Hair follicular keratinocyte (primary cell): ENCODE results near the gene CLDN12. TPM values are rescaled to one million over a fixed set of nuclear protein-coding genes. Genes with fewer than 3 reads are reported as not detected.

Source experiments
- total RNA-seq: library from RNA; depleted of rRNA; stranded (reverse); fragments of >200 nt; gene quantifications from 2 replicates; pipeline ENCODE4 v1.2.3, GENCODE V29; 2015

CLDN12 gene
- total RNA-seq = 22.1 and 41.9 TPM in 2 replicates

GRCh38 chr7:90403174-90404113 is at the start of gene CLDN12:
Gene CLDN12 (plus strand): TSS chr7:90403461. CDS start chr7:90412677, 9,216 bp downstream.

Other genes with a start within 250 kb of the CLDN12 start
- gene STEAP1, start 249.0 kb upstream of the CLDN12 start, total RNA-seq = 33.9 and 44.6 TPM in 2 replicates
- 5.1 and 8.7 TPM in 2 replicates for gene STEAP2, start 191.7 kb upstream of the CLDN12 start, total RNA-seq
- 0.30 and 0.86 TPM in 2 replicates for gene CFAP69, start 158.3 kb upstream of the CLDN12 start, total RNA-seq
- not detected in 2 replicates for gene FAM237B, start 82.2 kb upstream of the CLDN12 start, total RNA-seq
- gene GTPBP10, start 56.7 kb upstream of the CLDN12 start, total RNA-seq = 12.5 and 19.7 TPM in 2 replicates
- not detected in 2 replicates for gene PTTG1IP2, start 66.2 kb downstream of the CLDN12 start, total RNA-seq
- gene CDK14, start 192.9 kb downstream of the CLDN12 start, total RNA-seq = 6.6 and 11.6 TPM in 2 replicates